ENCODE measurements around the gene RPS16.
A peak's percentile ranks its signal among the peaks of the same experiment; 100 is the strongest.

The RPS16 gene

GRCh38 chr19:39420769-39421168 lies 15.0 kb downstream of the RPS16 start:
- H3K4me3 ChIP-seq (ENCODE audit: low read depth, low read length), result no peak overlapping the region
- TF ChIP-seq CTCF (IDR thresholded peaks at IDR 0.05; ENCODE audit: low read depth, low read length, missing control alignments), result no peak
- in situ Hi-C loops (cut with HindIII; ENCODE audit: low sequenced_read_pairs), result no loop called here
- DNase-seq (ENCODE audit: low read depth), result no peak

- no peak for TF ChIP-seq CTCF (IDR thresholded peaks at IDR 0.05; ENCODE audit: low read depth, low read length, missing control alignments)
- no peak overlapping the region for H3K4me3 ChIP-seq (ENCODE audit: low read depth, low read length)
- in situ Hi-C loops (cut with HindIII; ENCODE audit: low sequenced_read_pairs), result no loop called here
- DNase-seq (ENCODE audit: low read depth), result no peak
Observed at GRCh38 chr19:39419003-39419402, 16.7 kb downstream of the RPS16 start.

- no peak overlapping the region for H3K4me3 ChIP-seq (ENCODE audit: low read depth, low read length)
- TF ChIP-seq CTCF (IDR thresholded peaks at IDR 0.05; ENCODE audit: low read depth, low read length, missing control alignments), result no peak
- DNase-seq (ENCODE audit: low read depth), result no peak
- in situ Hi-C loops (cut with HindIII; ENCODE audit: low sequenced_read_pairs), result no loop called here
Observed at GRCh38 chr19:39417463-39418181, 18.1 kb downstream of the RPS16 start.

GRCh38 chr19:39416152-39417120 lies 19.3 kb downstream of the RPS16 start:
- in situ Hi-C loops (cut with HindIII; ENCODE audit: low sequenced_read_pairs), result no loop called here
- no peak overlapping the region for H3K4me3 ChIP-seq (ENCODE audit: low read depth, low read length)
- no peak for TF ChIP-seq CTCF (IDR thresholded peaks at IDR 0.05; ENCODE audit: low read depth, low read length, missing control alignments)
- DNase-seq (ENCODE audit: low read depth), result no peak

- in situ Hi-C loops (cut with HindIII; ENCODE audit: low sequenced_read_pairs), result no loop called here
- DNase-seq (ENCODE audit: low read depth), result no peak
- TF ChIP-seq CTCF (IDR thresholded peaks at IDR 0.05; ENCODE audit: low read depth, low read length, missing control alignments), result peak; percentile 9
- H3K4me3 ChIP-seq (ENCODE audit: low read depth, low read length), result peak overlapping the region; percentile 97
Observed at GRCh38 chr19:39415111-39416046, 20.4 kb downstream of the RPS16 start.
